ENCODE data around the gene CHEK1.

CHEK1 gene

GRCh38 chr11:125663910-125664309 is 38.9 kb downstream of the CHEK1 start:
- TF ChIP-seq SIN3A (IDR thresholded peaks at IDR 0.05; ENCODE audit: borderline replicate concordance, insufficient read depth, low read length) (no peak), FOXP2 (optimal IDR thresholded peaks at IDR 0.05; ENCODE audit: borderline replicate concordance, extremely low read depth, extremely low read length, insufficient read depth) (no peak), POLR2AphosphoS5 (IDR thresholded peaks at IDR 0.05; ENCODE audit: low read depth, low read length) (no peak), REST (IDR thresholded peaks at IDR 0.05; ENCODE audit: insufficient read depth in 1 of 2, low read depth in 2 of 2, low read length in 2 of 2) (no peak), TAF1 (IDR thresholded peaks at IDR 0.05; ENCODE audit: borderline replicate concordance, insufficient read depth, low read length) (no peak)

GRCh38 chr11:125667151-125667550 is 42.2 kb downstream of the CHEK1 start:
- no peak for TF ChIP-seq REST (IDR thresholded peaks at IDR 0.05; ENCODE audit: insufficient read depth in 1 of 2, low read depth in 2 of 2, low read length in 2 of 2)
- TF ChIP-seq FOXP2 (optimal IDR thresholded peaks at IDR 0.05; ENCODE audit: borderline replicate concordance, extremely low read depth, extremely low read length, insufficient read depth) = no peak
- no peak for TF ChIP-seq POLR2AphosphoS5 (IDR thresholded peaks at IDR 0.05; ENCODE audit: low read depth, low read length)
- TF ChIP-seq TAF1 (IDR thresholded peaks at IDR 0.05; ENCODE audit: borderline replicate concordance, insufficient read depth, low read length) = no peak
- no peak for TF ChIP-seq SIN3A (IDR thresholded peaks at IDR 0.05; ENCODE audit: borderline replicate concordance, insufficient read depth, low read length)

- TF ChIP-seq REST (IDR thresholded peaks at IDR 0.05; ENCODE audit: insufficient read depth in 1 of 2, low read depth in 2 of 2, low read length in 2 of 2) = no peak
- no peak for TF ChIP-seq SIN3A (IDR thresholded peaks at IDR 0.05; ENCODE audit: borderline replicate concordance, insufficient read depth, low read length)
- TF ChIP-seq FOXP2 (optimal IDR thresholded peaks at IDR 0.05; ENCODE audit: borderline replicate concordance, extremely low read depth, extremely low read length, insufficient read depth) = no peak
- no peak for TF ChIP-seq POLR2AphosphoS5 (IDR thresholded peaks at IDR 0.05; ENCODE audit: low read depth, low read length)
- no peak for TF ChIP-seq TAF1 (IDR thresholded peaks at IDR 0.05; ENCODE audit: borderline replicate concordance, insufficient read depth, low read length)
Observed at GRCh38 chr11:125670172-125670571, 45.2 kb downstream of the CHEK1 start.

GRCh38 chr11:125671561-125671960 is 46.6 kb downstream of the CHEK1 start:
- TF ChIP-seq SIN3A (IDR thresholded peaks at IDR 0.05; ENCODE audit: borderline replicate concordance, insufficient read depth, low read length) = no peak
- TF ChIP-seq FOXP2 (optimal IDR thresholded peaks at IDR 0.05; ENCODE audit: borderline replicate concordance, extremely low read depth, extremely low read length, insufficient read depth) = no peak
- no peak for TF ChIP-seq TAF1 (IDR thresholded peaks at IDR 0.05; ENCODE audit: borderline replicate concordance, insufficient read depth, low read length)
- TF ChIP-seq REST (IDR thresholded peaks at IDR 0.05; ENCODE audit: insufficient read depth in 1 of 2, low read depth in 2 of 2, low read length in 2 of 2) = no peak
- no peak for TF ChIP-seq POLR2AphosphoS5 (IDR thresholded peaks at IDR 0.05; ENCODE audit: low read depth, low read length)

- TF ChIP-seq TAF1 (IDR thresholded peaks at IDR 0.05; ENCODE audit: borderline replicate concordance, insufficient read depth, low read length) (no peak), FOXP2 (optimal IDR thresholded peaks at IDR 0.05; ENCODE audit: borderline replicate concordance, extremely low read depth, extremely low read length, insufficient read depth) (no peak), POLR2AphosphoS5 (IDR thresholded peaks at IDR 0.05; ENCODE audit: low read depth, low read length) (no peak), REST (IDR thresholded peaks at IDR 0.05; ENCODE audit: insufficient read depth in 1 of 2, low read depth in 2 of 2, low read length in 2 of 2) (no peak), SIN3A (IDR thresholded peaks at IDR 0.05; ENCODE audit: borderline replicate concordance, insufficient read depth, low read length) (no peak)
Observed at GRCh38 chr11:125674210-125674609, 49.2 kb downstream of the CHEK1 start.
